Right ventricle myocardium inferior (tissue), 1 donor: Measurements from ENCODE around the gene JAG1. TPM values are rescaled to one million over a fixed set of nuclear protein-coding genes. Genes with fewer than 3 reads are reported as not detected.

Source experiments
- ATAC-seq: fragments of 200-7000 bp; cut with Tn5 transposase; one replicate; pipeline ENCODE4 v1.9.1; 2020; ENCODE audit warnings: mild to moderate bottlenecking, moderate library complexity
- DNase-seq: peaks from one replicate; pipeline ENCODE4 v3.0.0; 2021; ENCODE audit errors: missing footprints
- intact Hi-C: fragments of 100-400 bp; cut with DNase I; formaldehyde crosslinking; loops from one replicate; pipeline ENCODE4 v1.11.0; 2022
- long read RNA-seq: library from polyadenylated mRNA; unstranded; transcript quantifications from one replicate; pipeline ENCODE4 v2.0.0, GENCODE V29; 2021
- total RNA-seq: library from RNA; stranded (reverse); fragmentation: NEBNext Ultra II Directional; extraction: Animal tissue kit (Norgen Biotek cat#: 25700); gene quantifications from one replicate; pipeline ENCODE4 v1.2.1, GENCODE V29; 2021
- donor health status: DM: no; HTN: yes; CAD: no; lungs with severe emphysema.

JAG1 gene
- total RNA-seq: 24.4 TPM
- long read RNA-seq, full-length matches to known transcripts: 1 of 11 reads
- long read RNA-seq, partial matches to known transcripts: 9 of 11 reads
- long read RNA-seq, other reads (novel, unspliced or antisense): 1 of 11 reads

GRCh38 chr20:10673842-10674683, at the start of gene JAG1:
Gene JAG1, minus strand, starts transcription at chr20:10673999. Its CDS starts 469 bp downstream, at chr20:10673530.
- DNase-seq (peak; percentile 99), ATAC-seq (peak; percentile 88)
- intact Hi-C loops: loop anchor here (2.0 to 10.0 kb wide), 7 partner anchors 73 to 599 kb away; no protein-coding TSS in a partner anchor

GRCh38 chr20:10721976-10722375, 48.2 kb upstream of the JAG1 start:
- ATAC-seq: no peak
- intact Hi-C loops: no loop called here
- DNase-seq: no peak

GRCh38 chr20:10721137-10721896, 47.5 kb upstream of the JAG1 start:
- no peak for ATAC-seq
- intact Hi-C loops: no loop called here
- DNase-seq: no peak

- intact Hi-C loops: no loop called here
- peak; percentile 32 for ATAC-seq
- DNase-seq: no peak
Observed at GRCh38 chr20:10720565-10720964, 46.8 kb upstream of the JAG1 start.

GRCh38 chr20:10719740-10720385, 46.1 kb upstream of the JAG1 start:
- ATAC-seq (no peak), DNase-seq (no peak)
- intact Hi-C loops: no loop called here

- ATAC-seq (no peak), DNase-seq (no peak)
- intact Hi-C loops: no loop called here
Observed at GRCh38 chr20:10718661-10719060, 44.9 kb upstream of the JAG1 start.

GRCh38 chr20:10716855-10717254, 43.1 kb upstream of the JAG1 start:
- intact Hi-C loops: no loop called here
- DNase-seq (no peak), ATAC-seq (no peak)

GRCh38 chr20:10715035-10715434, 41.2 kb upstream of the JAG1 start:
- ATAC-seq (no peak), DNase-seq (no peak)
- intact Hi-C loops: no loop called here

- intact Hi-C loops: no loop called here
- DNase-seq (no peak), ATAC-seq (no peak)
Observed at GRCh38 chr20:10714236-10714975, 40.6 kb upstream of the JAG1 start.

GRCh38 chr20:10713161-10713560, 39.4 kb upstream of the JAG1 start:
- DNase-seq (no peak), ATAC-seq (no peak)
- intact Hi-C loops: no loop called here

GRCh38 chr20:10711903-10712451, 38.2 kb upstream of the JAG1 start:
- intact Hi-C loops: no loop called here
- ATAC-seq: no peak
- DNase-seq: no peak

GRCh38 chr20:10710991-10711775, 37.4 kb upstream of the JAG1 start:
- DNase-seq (no peak), ATAC-seq (no peak)
- intact Hi-C loops: no loop called here

GRCh38 chr20:10709916-10710315, 36.1 kb upstream of the JAG1 start:
- DNase-seq (no peak), ATAC-seq (no peak)
- intact Hi-C loops: no loop called here

- intact Hi-C loops: no loop called here
- DNase-seq (no peak), ATAC-seq (no peak)
Observed at GRCh38 chr20:10708351-10709185, 34.8 kb upstream of the JAG1 start.

GRCh38 chr20:10707791-10708190, 34.0 kb upstream of the JAG1 start:
- ATAC-seq (no peak), DNase-seq (no peak)
- intact Hi-C loops: no loop called here

- no peak for DNase-seq
- ATAC-seq: no peak
- intact Hi-C loops: no loop called here
Observed at GRCh38 chr20:10707068-10707467, 33.3 kb upstream of the JAG1 start.

GRCh38 chr20:10706460-10706811, 32.6 kb upstream of the JAG1 start:
- intact Hi-C loops: no loop called here
- no peak for ATAC-seq

More at GRCh38 chr20:10706460-10706811, 32.6 kb upstream of the JAG1 start:
- DNase-seq: no peak
